Type B pancreatic cell (in vitro differentiated cells): Measurements from ENCODE around the gene CES5A. TPM values are rescaled to one million over a fixed set of nuclear protein-coding genes. Genes with fewer than 3 reads are reported as not detected.
"Not testable (repeated sequence)": the region's sequence is repeated elsewhere in the genome, so short reads cannot be mapped to it uniquely, and the experiment has no call there.

Source experiments
- DNase-seq: peaks from one replicate; pipeline ENCODE4 v3.0.0; 2021; ENCODE audit warnings: mixed read lengths; ENCODE audit not compliant: unreplicated experiment; ENCODE audit errors: extremely low spot score
- H3K27ac Mint-ChIP-seq: 2 replicates; pipeline ENCODE4 v1.8.0; 2021; ENCODE audit warnings: mild to moderate bottlenecking, mixed read lengths
- H3K27me3 Mint-ChIP-seq: 2 replicates; pipeline ENCODE4 v1.8.0; 2021; ENCODE audit warnings: mixed read lengths
- H3K36me3 Mint-ChIP-seq: 2 replicates; pipeline ENCODE4 v1.8.0; 2021; ENCODE audit warnings: mixed read lengths
- H3K4me1 Mint-ChIP-seq: one replicate; pipeline ENCODE4 v1.8.0; 2021; ENCODE audit warnings: mixed read lengths; ENCODE audit not compliant: unreplicated experiment
- H3K4me3 Mint-ChIP-seq: 2 replicates; pipeline ENCODE4 v1.8.0; 2021; ENCODE audit warnings: mild to moderate bottlenecking, mixed read lengths
- H3K9me3 Mint-ChIP-seq: 2 replicates; pipeline ENCODE4 v1.8.0; 2021; ENCODE audit warnings: mixed read lengths
- total RNA-seq: library from RNA; stranded (reverse); gene quantifications from 2 replicates; pipeline ENCODE4 v1.2.1, GENCODE V29; 2021; ENCODE audit warnings: low replicate concordance
- TF ChIP-seq, protein P1 (sequence below): fragments of 200-600 bp; sonication (generic); conservative IDR thresholded peaks from 2 replicates; pipeline ENCODE4 v1.5.0; 2021; ENCODE audit warnings: antibody characterized with exemption, mild to moderate bottlenecking

The CES5A gene
- total RNA-seq, 1 donor from 2014 or later = not detected

DNA sequence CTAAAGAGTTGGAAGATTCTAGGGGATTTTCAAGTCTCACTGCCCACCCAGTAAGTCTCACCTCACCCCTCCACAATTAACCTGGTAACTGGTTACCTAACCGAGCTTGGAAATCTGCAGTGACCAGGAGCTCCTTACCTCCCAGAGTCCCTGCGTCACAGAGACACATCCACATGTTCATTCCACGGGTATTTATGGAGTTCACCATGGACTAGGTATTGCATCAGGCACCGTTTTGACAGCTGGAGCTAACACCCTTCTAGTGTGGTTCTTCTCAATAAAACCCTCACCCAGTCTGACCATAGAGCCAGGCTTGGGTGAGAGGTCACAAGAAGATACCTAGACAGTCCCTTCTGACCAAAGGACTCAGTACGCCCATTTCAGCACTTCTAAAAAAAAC lies 2.1 kb downstream of the CES5A start:
- TF ChIP-seq, protein P1, sequence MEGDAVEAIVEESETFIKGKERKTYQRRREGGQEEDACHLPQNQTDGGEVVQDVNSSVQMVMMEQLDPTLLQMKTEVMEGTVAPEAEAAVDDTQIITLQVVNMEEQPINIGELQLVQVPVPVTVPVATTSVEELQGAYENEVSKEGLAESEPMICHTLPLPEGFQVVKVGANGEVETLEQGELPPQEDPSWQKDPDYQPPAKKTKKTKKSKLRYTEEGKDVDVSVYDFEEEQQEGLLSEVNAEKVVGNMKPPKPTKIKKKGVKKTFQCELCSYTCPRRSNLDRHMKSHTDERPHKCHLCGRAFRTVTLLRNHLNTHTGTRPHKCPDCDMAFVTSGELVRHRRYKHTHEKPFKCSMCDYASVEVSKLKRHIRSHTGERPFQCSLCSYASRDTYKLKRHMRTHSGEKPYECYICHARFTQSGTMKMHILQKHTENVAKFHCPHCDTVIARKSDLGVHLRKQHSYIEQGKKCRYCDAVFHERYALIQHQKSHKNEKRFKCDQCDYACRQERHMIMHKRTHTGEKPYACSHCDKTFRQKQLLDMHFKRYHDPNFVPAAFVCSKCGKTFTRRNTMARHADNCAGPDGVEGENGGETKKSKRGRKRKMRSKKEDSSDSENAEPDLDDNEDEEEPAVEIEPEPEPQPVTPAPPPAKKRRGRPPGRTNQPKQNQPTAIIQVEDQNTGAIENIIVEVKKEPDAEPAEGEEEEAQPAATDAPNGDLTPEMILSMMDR = no peak
- no peaks in the 10 kb centered on the region for H3K4me1 Mint-ChIP-seq
- DNase-seq = no peak
- no peak overlapping the region for H3K4me3 Mint-ChIP-seq
- H3K27ac Mint-ChIP-seq = no peak overlapping the region
- no peaks in the 10 kb centered on the region for H3K9me3 Mint-ChIP-seq
- H3K36me3 Mint-ChIP-seq = no peaks in the 10 kb centered on the region
- peaks cover 21% of the 10 kb centered on the region for H3K27me3 Mint-ChIP-seq

DNA sequence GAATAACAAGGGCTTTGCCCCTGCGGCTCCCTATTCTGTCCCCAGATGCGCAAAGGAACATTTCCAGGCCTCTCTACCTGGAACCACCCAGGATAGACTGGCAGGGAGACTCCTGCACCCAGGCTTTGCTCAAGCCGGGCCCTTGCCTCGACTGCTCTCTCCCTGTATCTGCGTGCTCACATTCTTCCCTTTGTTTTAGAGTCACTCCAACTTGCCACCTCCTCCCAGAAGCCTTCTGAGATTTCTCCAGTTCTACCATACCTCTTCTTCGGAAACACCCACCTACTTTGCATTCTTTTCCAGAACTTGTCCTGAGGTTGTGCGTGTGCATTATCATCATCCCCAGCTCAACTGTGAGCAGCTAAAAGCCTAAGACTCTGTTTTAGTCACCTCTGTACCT lies 3.0 kb downstream of the CES5A start:
- no peaks in the 10 kb centered on the region for H3K36me3 Mint-ChIP-seq
- no peak overlapping the region for H3K27ac Mint-ChIP-seq
- TF ChIP-seq, protein P1 = no peak
- H3K4me3 Mint-ChIP-seq = no peak overlapping the region
- H3K4me1 Mint-ChIP-seq = no peaks in the 10 kb centered on the region
- H3K27me3 Mint-ChIP-seq = peaks cover 18% of the 10 kb centered on the region
- H3K9me3 Mint-ChIP-seq = no peaks in the 10 kb centered on the region
- DNase-seq = no peak

DNA sequence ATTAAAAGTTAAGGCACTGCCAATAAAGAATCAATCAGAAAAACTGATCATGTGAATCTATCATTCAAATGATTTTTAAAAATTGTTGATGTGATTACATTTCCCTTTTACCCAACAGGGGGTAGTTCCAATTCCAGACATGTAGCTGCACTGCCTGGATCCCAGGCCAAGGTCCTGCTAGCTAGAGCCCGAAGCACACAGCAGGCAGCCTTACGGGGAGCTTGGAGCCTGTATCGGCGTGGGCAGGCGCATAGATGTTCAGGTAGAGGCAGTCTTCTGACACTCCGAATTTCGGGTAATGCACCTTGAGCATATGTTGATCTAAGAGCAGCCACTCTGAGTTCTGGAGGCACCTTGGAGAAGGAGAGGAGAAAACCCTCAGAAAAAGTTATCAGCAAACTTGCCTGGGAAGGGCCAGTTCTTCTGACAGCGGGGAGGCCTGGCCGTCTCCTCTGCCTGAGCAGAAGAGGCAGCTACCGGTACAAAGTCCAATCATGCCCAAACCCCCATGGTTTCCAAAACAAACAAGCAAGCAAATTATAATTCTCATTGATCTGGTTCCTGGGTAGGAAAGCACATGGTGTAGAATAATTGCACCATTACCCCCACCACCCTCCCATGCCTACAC lies 3.6 kb downstream of the CES5A start:
- Mint-ChIP-seq H3K27ac (no peak overlapping the region), H3K4me3 (no peak overlapping the region), H3K27me3 (peaks cover 16% of the 10 kb centered on the region), H3K9me3 (no peaks in the 10 kb centered on the region), H3K4me1 (no peaks in the 10 kb centered on the region), H3K36me3 (no peaks in the 10 kb centered on the region)
- DNase-seq = no peak
- TF ChIP-seq, protein P1 = no peak

DNA sequence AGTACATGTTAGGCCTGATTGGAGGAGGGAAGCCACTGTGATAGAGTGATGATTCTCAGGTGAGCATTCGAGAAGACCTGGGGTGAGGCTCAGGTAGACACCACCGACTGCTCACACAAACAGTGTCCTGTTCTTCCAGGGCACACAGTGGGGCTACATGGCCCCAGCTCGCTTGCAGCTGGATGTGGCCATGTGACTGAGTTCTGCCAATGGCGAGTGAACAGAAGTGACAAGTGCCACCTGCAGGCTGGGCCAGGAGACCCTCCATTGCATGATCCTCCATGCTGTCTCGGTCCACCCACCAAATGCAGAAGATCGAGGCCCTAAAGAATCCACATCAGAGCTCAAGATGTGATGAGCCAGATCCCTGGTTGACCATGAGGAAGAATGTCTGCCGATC lies 6.2 kb downstream of the CES5A start:
- TF ChIP-seq, protein P1 = no peak
- H3K36me3 Mint-ChIP-seq = no peaks in the 10 kb centered on the region
- DNase-seq = no peak
- peaks cover 3% of the 10 kb centered on the region for H3K27me3 Mint-ChIP-seq
- H3K4me1 Mint-ChIP-seq = no peaks in the 10 kb centered on the region
- H3K4me3 Mint-ChIP-seq = no peak overlapping the region
- H3K27ac Mint-ChIP-seq = no peak overlapping the region
- H3K9me3 Mint-ChIP-seq = no peaks in the 10 kb centered on the region

DNA sequence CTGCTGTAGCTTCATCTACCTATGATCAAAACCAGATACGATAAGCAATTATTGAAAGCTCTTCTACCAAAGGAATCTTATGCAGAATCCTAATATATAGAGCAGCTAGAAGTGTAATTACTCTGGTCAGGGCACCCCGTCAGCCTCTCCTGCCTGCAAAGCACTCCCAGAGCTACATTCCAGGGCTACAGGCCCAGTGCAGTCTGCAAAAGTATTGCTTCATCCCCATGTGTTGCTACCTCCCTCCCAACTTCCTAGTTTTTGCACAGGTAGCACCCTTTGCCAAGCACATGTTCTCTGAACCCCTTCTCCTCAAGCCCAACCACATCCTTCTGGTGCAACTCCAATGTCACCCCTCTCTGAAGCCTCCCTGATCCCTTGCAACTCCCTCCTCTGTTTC lies 7.0 kb downstream of the CES5A start:
- H3K9me3 Mint-ChIP-seq = no peaks in the 10 kb centered on the region
- TF ChIP-seq, protein P1 = no peak
- no peak for DNase-seq

DNA sequence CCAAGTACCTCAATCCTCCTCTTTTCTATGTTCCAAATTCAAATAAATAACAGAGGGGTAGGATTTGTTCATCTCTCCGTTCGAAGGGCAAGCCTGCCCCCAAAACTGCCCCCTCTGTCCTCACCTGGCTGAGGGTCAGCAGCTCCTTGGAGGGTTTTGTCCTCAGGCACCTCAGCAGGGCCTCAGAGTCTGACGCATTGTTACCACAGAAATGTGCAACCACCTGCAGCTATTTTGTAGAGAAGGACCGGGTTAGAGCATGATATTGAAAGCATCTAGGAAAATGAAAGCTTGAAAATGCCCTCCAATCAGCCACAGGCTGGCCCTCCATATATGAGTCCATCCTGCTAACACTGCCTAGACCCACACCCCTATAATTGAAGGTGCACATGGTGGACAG lies 13.9 kb downstream of the CES5A start:
- Mint-ChIP-seq H3K27me3 (peaks cover 29% of the 10 kb centered on the region), H3K4me1 (no peaks in the 10 kb centered on the region), H3K27ac (no peak overlapping the region), H3K36me3 (no peaks in the 10 kb centered on the region), H3K4me3 (no peak overlapping the region), H3K9me3 (no peaks in the 10 kb centered on the region)
- no peak for DNase-seq
- TF ChIP-seq, protein P1 = no peak

More for the DNA sequence above, 7.0 kb downstream of the CES5A start:
- H3K27me3 Mint-ChIP-seq = peaks cover 5% of the 10 kb centered on the region
- no peaks in the 10 kb centered on the region for H3K36me3 Mint-ChIP-seq
- H3K27ac Mint-ChIP-seq = no peak overlapping the region
- no peaks in the 10 kb centered on the region for H3K4me1 Mint-ChIP-seq
- no peak overlapping the region for H3K4me3 Mint-ChIP-seq

DNA sequence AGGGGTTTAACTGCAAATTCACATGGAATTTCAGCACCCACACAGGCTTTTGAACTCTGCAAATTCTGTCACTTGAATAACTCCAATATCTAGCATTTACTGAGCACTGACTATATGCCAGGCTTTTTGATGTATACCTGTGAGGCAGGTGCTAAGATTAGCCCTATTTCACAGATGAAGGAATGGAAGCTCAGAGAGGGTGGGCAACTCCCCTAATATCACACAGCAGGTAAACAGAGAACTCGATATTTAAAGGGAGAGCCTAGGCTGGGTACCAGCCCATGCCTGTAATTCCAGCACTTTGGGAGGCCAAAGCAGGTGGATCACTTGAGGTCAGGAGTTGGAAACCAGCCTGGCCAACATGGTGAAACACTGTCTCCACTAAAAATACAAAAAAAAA lies 17.5 kb downstream of the CES5A start:
- not testable (repeated sequence) for H3K27ac Mint-ChIP-seq, H3K4me3 Mint-ChIP-seq, H3K4me1 Mint-ChIP-seq, H3K36me3 Mint-ChIP-seq, H3K9me3 Mint-ChIP-seq, DNase-seq
- peaks cover 30% of the 10 kb centered on the region for H3K27me3 Mint-ChIP-seq
